ENCODE results near the gene SLC25A21.

The SLC25A21 gene

DNA sequence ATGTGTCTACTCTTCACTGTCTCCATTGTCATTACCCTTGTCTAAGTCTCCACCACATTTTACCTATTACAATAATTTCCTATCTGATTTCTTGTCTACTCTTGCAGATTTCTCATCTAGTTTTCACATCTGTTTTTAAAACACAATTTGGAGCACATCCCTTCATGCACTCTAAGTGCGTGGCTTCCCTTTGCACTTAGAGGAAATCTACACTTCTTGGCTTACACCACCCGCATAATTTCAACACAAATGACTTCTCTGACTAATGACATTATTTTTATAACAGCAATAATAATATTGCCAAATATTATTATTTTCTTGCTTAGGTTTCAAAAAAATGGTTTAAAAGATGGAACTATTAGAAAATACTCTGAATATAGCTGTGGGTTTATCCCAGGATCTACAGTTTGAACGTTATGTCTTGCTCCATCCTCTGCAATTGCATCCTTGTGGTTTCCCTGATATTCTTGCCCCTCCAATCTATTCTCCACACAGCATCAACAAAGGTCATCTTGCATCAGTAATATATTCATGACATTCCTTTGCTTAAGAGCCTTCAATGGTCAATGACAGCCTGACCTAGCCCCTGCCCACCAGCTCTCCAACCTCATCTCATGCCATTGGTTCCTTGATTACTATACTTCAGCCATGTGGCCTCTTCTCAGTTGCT is 153.7 kb downstream of the SLC25A21 start:
- Histone ChIP-seq H3K9ac (ENCODE audit: low read length) (no peak overlapping the region), H3K9me3 (replicated peaks; ENCODE audit: insufficient read depth, low read length) (no peaks in the 10 kb centered on the region), H3K4me2 (ENCODE audit: low read depth, low read length) (no peak overlapping the region), H3K79me2 (ENCODE audit: low read length) (no peaks in the 10 kb centered on the region), H3K36me3 (replicated peaks; ENCODE audit: insufficient read depth, low read length) (no peaks in the 10 kb centered on the region), H4K20me1 (ENCODE audit: insufficient read depth, low read length) (no peaks in the 10 kb centered on the region), H3F3A (ENCODE audit: insufficient read depth, low read length) (no peaks in the 10 kb centered on the region), H3K9me2 (replicated peaks; ENCODE audit: insufficient read depth, low read length) (no peaks in the 10 kb centered on the region), H3K27ac (ENCODE audit: low read length) (no peak overlapping the region), H3K4me3 (ENCODE audit: low read length) (no peak overlapping the region), H2AFZ (ENCODE audit: low read length) (no peak overlapping the region), H3K4me1 (ENCODE audit: low read length) (no peaks in the 10 kb centered on the region), H3K27me3 (replicated peaks; ENCODE audit: insufficient read depth, low read length) (no peaks in the 10 kb centered on the region)
- no peak for DNase-seq
- no peak for TF ChIP-seq CTCF (IDR thresholded peaks at IDR 0.05; ENCODE audit: low read length)
- TF ChIP-seq EZH2 (optimal IDR thresholded peaks at IDR 0.05; ENCODE audit: low read depth, low read length): no peak
- TF ChIP-seq EZH2phosphoT487 (IDR thresholded peaks at IDR 0.05; ENCODE audit: low read length): no peak

- H3K4me1 ChIP-seq (ENCODE audit: low read length): no peaks in the 10 kb centered on the region
- H3K4me3 ChIP-seq (ENCODE audit: low read length): no peak overlapping the region
- no peaks in the 10 kb centered on the region for H3K9me3 ChIP-seq (replicated peaks; ENCODE audit: insufficient read depth, low read length)
- H4K20me1 ChIP-seq (ENCODE audit: insufficient read depth, low read length): no peaks in the 10 kb centered on the region
- no peaks in the 10 kb centered on the region for H3K36me3 ChIP-seq (replicated peaks; ENCODE audit: insufficient read depth, low read length)
- DNase-seq: no peak
- no peak overlapping the region for H3K9ac ChIP-seq (ENCODE audit: low read length)
- no peaks in the 10 kb centered on the region for H3K79me2 ChIP-seq (ENCODE audit: low read length)
- no peak overlapping the region for H3K4me2 ChIP-seq (ENCODE audit: low read depth, low read length)
- no peaks in the 10 kb centered on the region for H3K27me3 ChIP-seq (replicated peaks; ENCODE audit: insufficient read depth, low read length)
- no peaks in the 10 kb centered on the region for H3F3A ChIP-seq (ENCODE audit: insufficient read depth, low read length)
- H3K27ac ChIP-seq (ENCODE audit: low read length): no peak overlapping the region
- no peaks in the 10 kb centered on the region for H3K9me2 ChIP-seq (replicated peaks; ENCODE audit: insufficient read depth, low read length)
- TF ChIP-seq EZH2phosphoT487 (IDR thresholded peaks at IDR 0.05; ENCODE audit: low read length) (no peak), EZH2 (optimal IDR thresholded peaks at IDR 0.05; ENCODE audit: low read depth, low read length) (no peak), CTCF (IDR thresholded peaks at IDR 0.05; ENCODE audit: low read length) (no peak)
- no peak overlapping the region for H2AFZ ChIP-seq (ENCODE audit: low read length)
Measured at GRCh38 chr14:37013078-37013477, 159.3 kb downstream of the SLC25A21 start.

DNA sequence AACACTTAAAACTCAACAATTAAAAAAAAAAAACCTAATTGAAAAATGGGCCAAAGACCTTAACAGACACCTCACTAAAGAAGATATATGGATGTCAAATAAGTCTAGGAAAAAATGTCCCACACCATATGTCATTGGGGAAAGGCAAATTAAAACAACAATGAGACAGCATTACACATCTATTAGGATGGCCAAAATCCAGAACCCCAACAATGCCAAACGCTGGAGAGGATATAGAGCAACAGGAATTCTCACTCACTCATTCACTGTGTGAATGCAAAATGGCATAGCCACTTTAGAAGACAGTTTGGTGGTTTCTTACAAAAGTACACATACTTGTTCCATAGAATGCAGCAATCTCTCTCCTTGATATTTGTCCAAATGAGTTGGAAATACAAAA is 173.7 kb downstream of the SLC25A21 start:
- H3K9me3 ChIP-seq (replicated peaks; ENCODE audit: insufficient read depth, low read length): no peaks in the 10 kb centered on the region
- H3K4me1 ChIP-seq (ENCODE audit: low read length): no peaks in the 10 kb centered on the region
- no peak overlapping the region for H3K4me3 ChIP-seq (ENCODE audit: low read length)
- TF ChIP-seq CTCF (IDR thresholded peaks at IDR 0.05; ENCODE audit: low read length) (no peak), EZH2 (optimal IDR thresholded peaks at IDR 0.05; ENCODE audit: low read depth, low read length) (no peak), EZH2phosphoT487 (IDR thresholded peaks at IDR 0.05; ENCODE audit: low read length) (no peak)
- no peaks in the 10 kb centered on the region for H4K20me1 ChIP-seq (ENCODE audit: insufficient read depth, low read length)
- no peak overlapping the region for H3K9ac ChIP-seq (ENCODE audit: low read length)
- H3K36me3 ChIP-seq (replicated peaks; ENCODE audit: insufficient read depth, low read length): no peaks in the 10 kb centered on the region
- no peak overlapping the region for H2AFZ ChIP-seq (ENCODE audit: low read length)
- H3K27ac ChIP-seq (ENCODE audit: low read length): no peak overlapping the region
- no peaks in the 10 kb centered on the region for H3K79me2 ChIP-seq (ENCODE audit: low read length)
- no peaks in the 10 kb centered on the region for H3K27me3 ChIP-seq (replicated peaks; ENCODE audit: insufficient read depth, low read length)
- H3F3A ChIP-seq (ENCODE audit: insufficient read depth, low read length): no peaks in the 10 kb centered on the region
- no peak for DNase-seq
- H3K4me2 ChIP-seq (ENCODE audit: low read depth, low read length): no peak overlapping the region
- no peaks in the 10 kb centered on the region for H3K9me2 ChIP-seq (replicated peaks; ENCODE audit: insufficient read depth, low read length)

Measured in MM.1S (cell line).